GM21526 (cell line): ENCODE data around the gene NHSL2.
A peak's percentile ranks its signal among the peaks of the same experiment; 100 is the strongest.

Experiments used
- ATAC-seq: cut with Tn5 transposase; IDR thresholded peaks from one replicate; pipeline ENCODE4 v1.9.1; 2021; ENCODE audit warnings: moderate library complexity; ENCODE audit not compliant: unreplicated experiment, low FRiP score

NHSL2 gene

DNA sequence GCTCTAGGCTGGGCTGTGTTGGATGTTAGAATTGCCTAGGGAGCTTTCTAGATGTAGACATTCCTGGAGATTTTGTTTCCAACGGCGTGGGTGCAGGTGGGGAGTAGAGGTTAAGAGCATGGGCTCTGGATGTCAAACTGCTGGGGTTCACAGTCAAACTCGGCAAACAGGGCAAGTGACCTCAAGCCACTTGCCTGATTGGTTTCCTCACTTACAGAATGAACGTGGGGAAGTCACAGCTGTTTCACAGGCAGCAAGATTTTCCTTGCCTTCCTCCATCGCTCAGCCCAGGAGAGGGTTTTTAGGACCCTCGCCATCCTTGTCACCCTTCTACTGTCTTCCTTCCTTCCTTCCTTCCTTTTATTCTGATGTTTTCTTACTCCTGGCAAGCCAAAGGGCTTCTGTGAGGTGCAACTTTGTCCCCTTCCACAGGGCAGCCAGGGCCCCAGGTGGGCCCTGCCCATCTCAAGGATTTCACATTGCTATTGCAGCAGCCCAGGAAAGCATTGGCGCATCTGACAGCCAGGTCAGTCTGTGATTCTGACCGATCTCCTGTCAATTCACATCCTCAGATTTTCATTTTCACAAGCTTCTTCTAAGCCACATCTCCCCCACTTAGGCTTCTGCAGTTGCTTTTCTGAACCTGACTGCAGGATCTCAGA is 214.0 kb downstream of the NHSL2 start:
- no peak for ATAC-seq

DNA sequence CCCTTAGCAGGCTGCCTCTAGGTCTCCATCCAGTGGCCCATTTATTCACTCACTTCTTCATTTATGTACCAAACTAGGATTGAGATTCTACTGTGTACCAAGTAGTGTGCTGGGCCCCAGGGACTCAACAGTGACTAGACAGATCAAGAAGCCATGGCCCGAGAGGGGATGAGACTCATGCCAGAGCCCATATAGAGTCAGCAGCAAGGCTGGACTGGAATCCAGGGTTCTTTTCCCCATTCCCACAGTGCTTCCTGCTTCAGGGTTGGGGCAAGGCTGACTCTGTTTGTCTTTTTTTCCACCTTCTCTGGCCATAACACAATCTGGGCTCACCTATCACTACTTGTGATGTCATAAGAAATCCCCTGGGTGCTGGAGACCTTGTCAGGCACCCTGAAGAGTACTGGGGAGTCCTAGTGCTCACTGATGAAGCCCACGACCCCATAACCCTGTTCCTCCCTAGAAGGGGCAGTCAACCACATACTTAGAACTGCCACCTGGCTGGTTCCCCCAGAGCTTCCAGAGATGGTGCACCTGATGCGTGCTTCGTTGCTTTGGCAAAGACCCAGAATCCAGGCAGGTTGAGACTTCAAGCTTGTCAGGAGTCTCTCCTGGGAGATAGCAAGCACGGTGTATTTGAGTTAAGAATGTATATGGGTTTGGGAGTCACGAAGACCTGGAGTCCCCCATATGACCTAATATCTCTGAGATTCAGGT is 214.8 kb downstream of the NHSL2 start:
- no peak for ATAC-seq

DNA sequence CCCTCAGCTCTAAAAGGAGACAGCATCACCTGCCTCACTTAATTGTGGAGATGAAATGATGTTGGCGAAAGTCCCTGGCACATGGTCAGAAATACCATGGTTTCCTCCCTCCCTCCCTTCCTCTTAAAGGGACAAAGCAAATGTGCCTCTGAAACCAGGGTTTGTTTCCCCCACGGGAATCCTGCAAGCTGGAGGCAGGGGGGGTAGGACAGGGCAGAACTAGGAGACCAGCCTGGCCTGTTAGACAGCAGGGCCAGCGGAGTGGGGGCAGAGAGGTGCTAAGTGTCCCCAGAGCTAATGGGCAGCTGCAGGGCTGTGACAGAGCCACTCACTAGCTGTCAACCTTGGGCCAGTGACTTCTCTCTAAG is 215.4 kb downstream of the NHSL2 start:
- no peak for ATAC-seq

DNA sequence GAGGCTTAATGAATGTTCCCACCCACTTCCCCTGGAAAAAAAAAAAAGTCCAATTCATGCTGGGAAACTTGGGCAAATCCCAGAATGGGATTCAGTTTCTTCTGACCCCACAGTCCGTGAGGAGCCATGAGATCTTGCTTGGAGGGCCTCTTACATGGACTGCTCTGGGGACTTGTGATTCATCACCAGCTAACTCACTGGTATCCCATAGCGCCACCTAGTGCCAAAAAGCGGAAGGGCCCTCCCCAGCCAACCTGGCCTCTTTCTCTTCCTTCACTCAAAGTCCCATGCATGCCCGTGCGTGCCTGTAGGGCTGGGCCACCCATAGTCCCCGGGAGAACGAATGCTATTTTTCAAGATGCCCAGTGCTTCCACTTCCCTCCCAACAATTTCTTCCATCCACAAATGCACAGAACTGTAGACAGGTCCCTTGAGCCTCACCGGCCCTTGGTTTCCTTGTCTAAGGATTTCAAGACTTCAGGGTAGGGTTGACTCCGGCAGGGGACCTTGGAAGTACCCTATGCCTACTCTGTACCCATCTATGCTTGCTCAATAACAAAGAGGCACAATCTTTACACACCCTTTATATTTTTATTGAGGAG is 216.0 kb downstream of the NHSL2 start:
- peak; percentile 78 for ATAC-seq

DNA sequence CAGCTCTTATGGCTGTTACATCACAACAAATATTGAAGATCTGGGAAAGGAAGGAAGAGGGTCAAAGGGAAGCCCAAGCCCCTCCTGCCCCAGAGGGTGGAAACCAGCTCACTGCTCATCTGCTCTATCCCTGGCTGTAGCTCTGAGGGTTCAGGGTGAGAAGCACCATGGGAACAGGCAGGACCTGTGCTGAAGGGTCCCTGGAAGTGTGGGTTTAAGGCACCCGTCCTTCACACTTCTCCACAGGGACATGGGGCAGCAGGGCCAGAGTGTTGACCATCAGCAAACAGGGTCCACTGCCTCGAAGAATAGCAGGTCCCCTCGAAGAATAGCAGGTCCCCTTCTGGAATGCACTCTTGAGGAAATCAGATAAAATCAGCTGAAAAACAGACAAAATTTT is 216.7 kb downstream of the NHSL2 start:
- ATAC-seq: no peak

DNA sequence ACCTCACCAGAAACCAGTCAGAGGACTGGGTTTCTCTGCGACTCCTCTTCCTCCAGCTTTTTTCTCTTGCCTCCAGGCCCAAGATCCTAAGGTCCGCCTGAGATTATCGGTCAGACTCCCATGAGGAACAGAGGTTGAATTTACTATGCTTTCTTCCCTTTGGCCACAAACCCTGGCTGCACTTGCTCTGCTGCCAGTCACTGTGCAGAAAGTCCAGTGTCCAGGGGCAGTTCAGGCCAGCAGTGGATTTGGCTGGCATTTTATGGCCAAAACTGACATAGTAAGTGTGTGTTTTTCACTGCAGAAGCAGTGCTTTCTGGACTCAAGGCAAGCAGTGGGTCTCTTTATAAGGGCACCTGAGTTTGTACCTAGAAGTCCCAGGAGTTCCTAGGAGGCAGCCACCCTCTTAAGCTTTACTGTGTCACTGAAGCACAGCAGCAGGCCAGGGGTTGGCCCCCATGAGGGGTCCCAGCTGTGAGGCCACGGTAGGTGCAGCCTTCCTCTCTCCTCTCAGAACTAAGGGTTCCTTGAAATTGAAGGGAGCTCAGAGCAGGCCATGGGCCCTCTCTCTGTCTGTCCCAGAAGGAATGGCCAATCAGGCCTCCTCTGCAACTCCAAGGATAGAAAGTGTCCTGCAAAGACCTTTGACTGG is 217.7 kb downstream of the NHSL2 start:
- no peak for ATAC-seq

DNA sequence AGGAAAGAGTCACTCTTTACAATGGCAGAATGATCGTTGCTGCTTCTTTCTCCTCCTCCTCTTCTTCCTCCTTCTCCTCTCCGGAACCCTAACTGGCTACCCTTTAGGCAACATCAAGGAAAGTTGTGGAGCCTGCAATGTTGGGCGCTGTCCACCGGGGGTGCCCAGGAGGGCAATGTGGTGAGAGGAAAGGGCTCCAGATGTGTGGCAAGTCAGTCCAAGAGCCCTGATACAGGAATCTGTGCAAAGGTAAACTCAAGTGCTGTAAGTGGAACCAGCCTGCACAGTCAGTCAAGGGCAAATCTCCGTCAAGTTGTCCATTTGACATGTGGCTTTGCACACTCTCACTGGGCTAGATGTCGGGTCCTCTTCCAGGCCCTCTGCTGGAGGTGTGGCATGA is 218.2 kb downstream of the NHSL2 start:
- no peak for ATAC-seq

DNA sequence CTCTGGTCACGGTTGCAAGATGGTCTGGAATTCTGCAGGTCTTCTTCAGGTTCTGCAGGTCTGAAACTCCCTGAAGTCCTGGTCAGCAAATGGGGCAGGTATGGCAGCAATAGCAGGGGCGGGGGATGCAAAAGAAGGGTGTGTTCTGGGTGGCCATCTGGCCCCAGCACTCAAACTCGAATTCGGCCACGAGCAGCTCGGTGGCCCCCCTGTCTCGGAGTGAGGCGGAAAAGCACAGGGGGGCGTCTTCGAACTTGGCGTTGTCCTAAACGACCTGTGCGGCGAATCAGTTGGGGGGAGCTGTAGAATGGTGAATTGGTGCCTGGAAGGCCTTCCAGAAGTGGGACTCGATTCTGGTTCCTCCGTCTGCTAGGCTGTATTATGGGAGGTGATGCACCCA is 219.0 kb downstream of the NHSL2 start:
- ATAC-seq: no peak

DNA sequence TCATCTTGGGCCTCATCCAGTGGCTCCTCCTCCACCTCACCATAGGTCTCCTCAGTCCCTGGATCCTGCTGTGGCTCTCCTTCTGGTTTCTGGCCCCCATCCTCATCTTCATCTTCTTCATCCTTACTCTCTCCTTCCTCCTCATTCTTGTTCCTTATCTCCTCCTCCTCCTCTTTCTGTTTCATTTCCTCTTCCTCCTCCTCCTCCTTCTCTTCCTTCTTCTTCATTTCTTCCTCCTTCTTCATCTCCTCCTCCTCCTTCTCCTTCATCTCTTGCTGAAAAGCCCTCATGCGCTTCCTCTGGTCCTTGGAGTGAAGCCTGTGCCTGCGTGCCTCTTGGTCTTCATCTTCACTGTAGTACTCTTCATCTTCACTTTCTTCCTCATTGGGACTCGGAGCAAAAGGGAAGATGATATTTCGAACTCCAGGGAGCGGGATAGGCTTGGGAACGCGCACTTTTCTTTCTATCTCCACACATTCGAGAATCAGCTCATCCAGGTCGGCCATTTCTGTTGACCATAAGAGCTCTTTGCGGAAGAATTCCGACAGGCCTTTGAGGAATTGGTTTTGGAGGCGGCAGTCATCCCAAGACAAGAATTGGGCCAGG is 219.6 kb downstream of the NHSL2 start:
- no peak for ATAC-seq

DNA sequence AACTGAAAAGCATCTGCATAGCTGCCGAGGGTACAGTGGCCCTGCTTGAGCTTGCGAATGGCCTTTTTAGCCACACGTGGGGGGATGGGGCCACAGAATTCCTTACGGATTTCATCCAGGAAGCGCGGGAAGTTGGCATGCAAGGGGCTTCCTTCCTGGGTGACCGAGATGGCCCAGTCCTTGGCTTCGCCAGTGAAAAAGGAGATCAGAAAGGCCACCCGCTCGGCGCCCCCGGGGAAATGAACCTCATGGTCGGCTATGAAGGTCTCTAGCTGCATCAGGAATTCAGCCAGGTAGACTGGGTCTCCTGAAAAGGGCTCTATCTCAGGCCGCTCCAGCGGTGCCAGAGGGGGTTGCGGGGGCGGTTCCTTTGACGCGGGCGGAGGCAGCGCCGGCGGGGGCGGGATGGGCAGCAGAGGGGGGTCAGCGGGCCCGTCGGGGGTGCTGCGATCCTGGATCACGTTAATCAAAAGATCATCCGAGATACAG is 220.2 kb downstream of the NHSL2 start:
- no peak for ATAC-seq

DNA sequence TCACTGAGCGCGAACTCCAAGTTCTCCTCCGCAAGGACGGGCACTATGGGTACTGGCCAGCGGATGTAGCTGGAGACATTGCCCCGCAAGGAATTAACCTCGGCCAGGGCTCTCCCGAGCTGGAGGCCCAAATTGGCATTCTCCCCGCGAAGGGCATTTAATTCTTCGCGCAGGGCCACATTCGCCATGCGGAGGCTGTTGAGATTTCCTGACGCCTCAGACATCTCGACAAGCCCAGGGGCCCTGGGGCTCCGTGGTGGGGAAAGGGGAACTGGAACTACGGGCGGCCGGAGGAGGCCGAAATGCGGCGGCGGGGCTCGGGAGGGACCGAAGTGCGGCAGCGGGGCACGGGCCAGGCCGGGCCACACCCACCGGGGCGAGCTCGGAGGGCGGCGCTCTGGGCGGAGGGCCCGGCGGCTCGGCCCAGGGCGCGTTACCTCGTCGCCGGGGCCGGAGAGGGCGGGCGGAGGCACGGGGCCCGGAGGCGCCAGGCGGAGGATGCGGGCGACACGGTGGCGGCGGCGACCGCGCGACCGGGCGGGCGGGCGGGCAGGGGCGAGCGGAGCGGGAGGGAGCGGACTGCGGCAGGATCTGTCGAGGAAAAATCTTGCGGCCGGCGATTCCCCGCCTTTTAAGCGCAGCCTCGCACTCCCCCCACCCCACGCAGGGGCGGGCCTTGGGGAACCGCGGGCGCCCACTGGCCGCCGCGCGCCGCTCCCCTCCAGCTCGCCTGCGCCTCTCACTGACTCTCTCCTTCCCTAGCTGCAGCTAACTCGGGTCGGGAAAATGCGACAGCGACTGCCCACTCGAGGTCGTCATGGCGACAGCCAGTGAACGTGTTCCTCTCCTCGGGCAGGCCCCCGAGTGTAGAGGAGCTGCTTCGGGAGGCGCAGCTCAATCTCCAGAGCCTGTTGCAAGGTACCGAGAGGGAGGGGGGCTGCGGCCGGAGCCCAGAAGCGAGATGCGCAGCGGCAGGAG is 221.0 kb downstream of the NHSL2 start, which contains the start of gene RTL5:
TSS of gene RTL5 (minus strand) at position 599 of the 978 bp plus-strand sequence.
- peak; percentile 60 for ATAC-seq

DNA sequence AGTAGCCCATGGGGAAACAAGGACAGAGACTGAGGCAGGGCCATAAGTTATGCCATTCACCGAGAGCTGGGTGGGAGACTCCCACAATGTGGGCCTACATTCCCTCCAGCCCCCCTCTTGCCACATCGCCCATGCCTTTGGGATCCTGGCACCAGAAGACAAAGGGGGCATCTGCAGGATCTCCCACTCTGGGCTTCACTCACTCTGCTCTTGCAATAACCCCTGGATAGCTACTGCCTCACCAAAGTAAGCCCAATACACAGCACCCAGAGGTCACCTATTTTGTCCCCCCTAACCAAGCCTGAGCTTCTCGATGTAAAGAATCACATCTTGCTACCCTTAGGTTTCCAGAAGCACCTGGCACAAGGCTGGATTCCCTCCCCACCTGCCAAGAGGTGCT is 221.8 kb downstream of the NHSL2 start:
- no peak for ATAC-seq

DNA sequence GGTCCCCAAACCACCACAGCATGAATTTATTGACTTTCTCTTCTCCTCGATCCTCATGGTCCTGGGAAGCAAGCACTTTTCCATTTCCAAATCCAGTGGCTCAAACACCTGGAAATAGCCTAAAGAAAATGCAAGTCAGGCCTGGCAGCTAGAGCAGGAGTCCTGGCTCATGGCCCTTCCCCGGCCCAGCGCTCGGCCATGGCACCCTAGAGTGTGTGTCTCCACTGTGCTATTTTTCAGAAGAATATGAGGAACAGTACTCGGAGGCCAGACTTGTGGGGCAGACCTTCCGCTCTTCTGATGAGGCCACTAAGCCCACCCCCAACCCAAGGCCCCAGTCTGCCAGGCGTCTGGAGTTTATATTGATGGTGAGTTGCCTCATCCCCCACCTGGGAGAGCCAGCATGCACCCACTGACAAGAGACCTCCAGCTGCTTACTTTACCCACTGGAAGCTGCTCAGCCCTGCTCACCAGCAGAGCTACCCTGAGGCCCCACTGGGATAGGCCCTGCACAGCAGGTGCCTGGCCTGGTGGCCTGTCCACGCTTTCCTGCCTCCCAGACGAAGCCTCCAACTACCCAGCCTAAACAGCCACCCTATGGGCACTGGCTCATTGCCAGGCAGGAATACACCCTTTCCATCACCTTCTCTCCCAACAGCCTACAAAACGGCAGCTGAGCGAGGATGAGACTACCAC is 223.4 kb downstream of the NHSL2 start:
- ATAC-seq: no peak

DNA sequence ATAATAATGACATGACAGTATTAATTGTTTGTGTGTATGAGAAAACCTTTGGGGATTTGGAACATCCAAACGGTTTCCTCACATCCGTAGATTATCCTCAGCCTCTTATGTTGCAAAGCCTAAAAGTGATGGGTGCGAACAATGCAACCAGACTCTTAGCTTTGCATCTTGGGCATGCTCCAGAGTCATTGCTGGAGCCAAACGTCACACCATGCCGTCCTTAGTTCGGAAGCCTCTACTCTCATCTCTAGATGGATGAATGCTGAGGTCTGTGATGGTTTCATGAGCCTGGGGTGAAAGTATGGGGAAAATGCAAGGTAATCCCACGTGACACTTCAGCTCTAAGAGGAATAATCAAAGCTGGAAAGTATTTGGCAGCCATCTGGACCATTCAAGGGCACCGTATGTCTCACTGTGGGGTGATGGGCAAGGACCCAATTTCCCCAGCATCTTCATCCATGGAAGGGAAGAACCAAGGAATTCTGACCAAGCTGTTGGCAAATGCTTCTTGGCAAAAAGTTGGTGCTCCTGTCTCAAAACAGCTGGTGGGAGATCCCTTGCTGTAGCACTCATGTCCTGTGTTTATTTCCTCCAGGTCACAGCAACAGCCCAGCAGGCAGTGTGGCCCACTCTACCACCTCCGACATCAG is 227.3 kb downstream of the NHSL2 start:
- no peak for ATAC-seq

DNA sequence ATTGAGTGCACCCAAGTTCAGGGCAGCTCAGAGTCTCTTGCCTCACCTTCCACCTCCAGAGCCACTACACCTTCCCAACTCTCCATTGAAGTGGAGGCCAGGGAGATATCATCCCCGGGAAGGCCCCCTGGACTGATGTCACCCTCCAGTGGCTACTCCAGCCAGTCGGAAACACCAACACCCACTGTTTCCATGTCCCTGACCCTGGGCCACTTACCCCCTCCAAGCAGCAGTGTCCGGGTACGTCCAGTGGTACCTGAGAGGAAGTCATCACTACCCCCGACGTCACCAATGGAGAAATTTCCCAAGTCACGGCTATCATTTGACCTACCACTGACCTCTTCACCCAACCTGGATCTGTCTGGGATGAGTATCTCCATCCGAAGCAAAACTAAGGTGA is 228.9 kb downstream of the NHSL2 start:
- ATAC-seq: no peak

DNA sequence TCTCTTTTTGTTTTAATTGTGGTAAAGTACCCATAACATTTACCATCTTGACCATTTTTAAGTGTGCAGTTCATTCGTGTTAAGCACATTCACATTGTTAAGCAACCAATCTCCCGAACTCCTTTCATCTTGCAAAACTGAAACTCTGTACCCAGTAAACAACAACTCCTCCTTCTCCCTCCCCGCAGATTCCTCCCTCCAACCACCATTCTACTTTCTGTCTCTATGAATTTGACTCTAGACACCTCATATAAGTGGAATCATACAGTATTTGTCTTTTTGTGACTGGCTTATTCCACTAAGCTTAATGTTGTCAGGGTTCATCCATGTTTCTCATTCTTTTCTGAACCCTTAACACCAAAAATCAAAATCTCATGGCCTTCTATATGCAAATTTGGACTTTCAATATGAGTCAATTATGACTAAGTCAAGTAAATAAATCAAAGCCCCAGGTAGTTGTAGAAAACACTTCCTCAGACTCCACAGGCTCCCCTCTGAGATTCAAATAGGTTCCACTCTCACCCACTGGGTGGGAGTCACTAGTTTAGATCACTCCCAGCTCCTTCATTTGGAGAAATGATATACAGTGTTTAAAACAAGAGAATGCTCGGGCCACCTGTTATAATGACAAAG is 230.8 kb downstream of the NHSL2 start:
- ATAC-seq: peak; percentile 64

DNA sequence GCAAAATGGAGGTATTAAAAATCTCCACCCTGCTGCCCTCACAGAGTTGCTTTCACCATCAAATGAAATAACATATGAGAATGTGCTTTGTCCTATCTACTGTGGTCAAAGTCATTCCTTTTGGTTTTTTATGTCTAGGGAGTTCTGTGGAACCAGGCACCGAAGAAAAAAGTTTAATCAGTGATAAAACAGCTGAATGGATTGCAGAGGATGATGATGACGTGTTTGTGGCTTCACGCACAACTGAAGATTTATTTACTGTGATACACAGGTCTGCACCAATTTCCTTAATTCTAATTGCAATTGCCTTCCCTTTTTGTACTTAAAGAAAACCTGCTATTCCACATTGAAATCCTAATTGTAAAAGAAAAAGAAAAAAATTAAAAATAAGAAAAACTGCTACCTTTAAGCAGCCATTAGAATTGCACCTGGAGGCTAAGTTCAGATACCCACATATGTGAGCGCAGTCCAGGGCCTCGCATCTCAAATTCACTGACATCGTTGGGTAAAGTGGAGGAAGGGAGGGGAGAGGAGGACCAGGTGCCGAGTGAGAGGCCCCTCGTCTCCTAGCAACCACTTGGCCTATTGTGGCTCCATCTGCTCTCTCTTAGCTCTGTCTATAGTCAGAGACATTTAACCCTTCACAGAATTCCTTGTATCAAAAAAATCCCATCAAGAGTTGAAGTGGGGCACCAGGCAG is 231.6 kb downstream of the NHSL2 start:
- no peak for ATAC-seq
